SK-N-SH treated with all-trans-retinoic acid at 6 μM for 48 hours (cell line): ENCODE results near the gene SCMH1.

Experiments
- GLIS3 ChIP-seq: fragments of 250-450 bp; sonication (Bioruptor Pico); IDR thresholded peaks from 2 replicates; pipeline ENCODE4 v1.5.0; 2020; ENCODE audit warnings: mild to moderate bottlenecking, moderate library complexity
- TSHZ2 ChIP-seq: fragments of 250-450 bp; sonication (Bioruptor Pico); IDR thresholded peaks from 2 replicates; pipeline ENCODE4 v1.5.0; 2020; ENCODE audit warnings: mild to moderate bottlenecking, moderate library complexity
- ZFP3 ChIP-seq: fragments of 250-450 bp; sonication (Bioruptor Pico); IDR thresholded peaks from 2 replicates; pipeline ENCODE4 v1.5.0; 2020; ENCODE audit warnings: mild to moderate bottlenecking, moderate library complexity
- ZNF565 ChIP-seq: fragments of 450-650 bp; formaldehyde crosslinking; conservative IDR thresholded peaks from 2 replicates; pipeline ENCODE4 v1.5.0; 2020; ENCODE audit warnings: low read depth, mild to moderate bottlenecking, moderate library complexity
- ZNF70 ChIP-seq: fragments of 450-650 bp; formaldehyde crosslinking; IDR thresholded peaks from 2 replicates; pipeline ENCODE4 v1.5.0; 2020; ENCODE audit warnings: mild to moderate bottlenecking, moderate library complexity

- TF ChIP-seq ZNF565 (CRISPR knock-in tag) (no peak), ZNF70 (CRISPR knock-in tag) (no peak), TSHZ2 (CRISPR knock-in tag) (no peak), GLIS3 (CRISPR knock-in tag) (no peak), ZFP3 (CRISPR knock-in tag) (no peak)
Measured at GRCh38 chr1:41118645-41119044, 123.5 kb downstream of the SCMH1 start.
